H54 (cell line): Measurements from ENCODE around the gene RAD51B.

Experiments used
- DNase-seq: peaks from one replicate; pipeline ENCODE4 v3.0.0; 2011; ENCODE audit warnings: low spot score, mixed read lengths; ENCODE audit not compliant: insufficient read length
- FAIRE-seq: peaks from 3 replicates; lab custom pipeline; 2011; peaks lifted over from hg19 to GRCh38; lab: Jason Lieb, UNC
- POLR2A ChIP-seq: IDR thresholded peaks from 2 replicates; pipeline ENCODE4 v1.6.1; 2011; ENCODE audit warnings: low read depth, mild to moderate bottlenecking, low read length

The RAD51B gene

DNA sequence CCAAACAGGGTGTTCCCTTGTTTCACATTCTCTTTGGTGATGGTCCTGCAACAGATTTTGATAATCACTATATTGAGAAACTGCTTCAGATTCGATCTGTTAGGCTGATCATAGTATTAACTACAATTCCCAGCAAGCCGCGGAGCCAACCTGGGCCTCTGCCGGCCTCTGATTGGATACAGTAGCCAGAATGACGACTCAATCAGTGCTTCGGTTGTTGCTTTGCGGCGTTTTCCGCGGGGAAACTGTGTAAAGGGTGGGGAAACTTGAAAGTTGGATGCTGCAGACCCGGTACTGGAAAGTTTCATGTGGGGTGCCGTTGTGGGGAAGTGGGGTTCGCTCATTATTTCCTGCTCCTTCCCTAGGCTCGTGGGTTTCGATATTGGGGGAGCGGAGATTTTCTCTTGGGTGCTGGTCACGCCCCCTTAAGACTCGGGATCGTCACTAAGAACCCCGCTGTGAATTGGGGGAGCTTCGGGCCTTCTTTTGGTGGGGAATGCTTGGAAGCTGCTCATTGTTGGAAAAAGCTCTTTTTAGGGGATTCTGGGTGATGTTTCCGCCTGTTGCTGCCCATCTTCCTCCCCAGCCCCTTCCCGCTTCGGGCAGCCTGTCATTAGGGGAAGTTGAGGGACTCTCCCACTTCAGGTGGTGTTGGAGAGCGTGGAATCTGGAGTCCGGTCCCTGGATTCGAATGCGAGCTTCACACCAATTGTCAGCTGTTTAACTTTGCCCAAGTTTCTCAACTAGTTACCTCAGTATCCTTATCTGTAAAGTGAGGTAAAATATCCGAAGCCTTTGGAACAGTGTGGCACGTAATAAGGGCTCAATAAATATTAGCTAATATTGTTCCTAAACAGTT lies at the start of gene RAD51B:
TSS of gene RAD51B (plus strand) at position 217 of the 859 bp plus-strand sequence.
- TF ChIP-seq POLR2A: no peak
- DNase-seq (peak; percentile 57), FAIRE-seq (peak; percentile 82)

DNA sequence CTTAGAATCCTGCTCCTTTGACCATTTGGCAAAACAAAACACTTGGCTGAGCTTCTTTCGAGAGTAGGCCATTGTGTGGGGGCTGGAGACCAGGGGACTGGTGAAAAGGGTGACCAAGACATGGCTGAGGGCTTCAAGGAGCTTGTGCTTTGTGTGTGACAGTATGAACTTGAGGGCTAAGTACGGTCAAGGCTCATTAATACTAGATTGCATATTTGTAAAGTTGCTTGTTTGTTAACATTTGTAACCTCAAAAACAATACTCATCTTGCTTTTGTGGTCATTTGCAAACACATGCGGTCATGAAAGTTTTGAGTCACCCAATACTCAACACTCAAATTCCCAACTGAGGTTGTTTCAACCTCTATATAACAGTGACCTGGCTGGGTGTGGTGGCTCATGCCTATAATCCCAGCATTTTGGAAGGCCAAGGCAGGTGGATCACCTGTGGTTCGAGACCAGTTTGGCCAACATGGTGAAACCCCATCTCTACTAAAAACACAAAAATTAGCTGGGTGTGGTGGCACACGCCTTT lies 45.7 kb upstream of the RAD51B start:
- TF ChIP-seq POLR2A: no peak
- no peak for DNase-seq
- no peak for FAIRE-seq

DNA sequence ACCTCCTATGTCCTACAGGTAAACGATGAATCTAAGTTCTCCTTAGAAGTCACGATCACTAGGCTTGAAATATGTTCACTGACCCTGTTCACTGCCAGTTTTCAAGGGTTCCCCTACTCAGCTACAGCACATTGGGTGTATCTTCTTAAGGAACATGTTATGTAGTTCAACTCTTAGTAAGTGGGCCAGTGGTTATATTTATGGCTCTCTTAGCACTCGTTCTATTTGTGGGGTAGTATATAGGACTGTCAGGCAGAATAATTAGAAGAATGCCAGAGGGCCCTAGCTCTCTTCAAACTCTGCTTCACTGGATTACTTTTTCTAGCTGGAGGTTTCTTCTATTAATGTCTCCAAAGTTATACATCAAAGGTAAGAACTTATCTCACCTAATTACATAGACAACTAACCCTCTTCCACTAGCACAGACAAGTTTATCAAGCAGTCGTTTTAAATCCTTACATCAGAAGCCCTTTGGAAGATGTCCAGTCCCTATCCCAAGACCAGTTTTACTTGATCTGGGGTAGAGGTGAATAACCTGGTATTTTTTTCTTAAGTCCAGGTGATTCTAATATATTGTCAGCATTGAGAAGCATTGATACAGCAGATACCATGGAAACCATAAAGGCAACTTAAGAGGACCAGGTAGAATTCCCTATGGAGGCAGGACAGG lies 42.8 kb upstream of the RAD51B start:
- no peak for DNase-seq
- TF ChIP-seq POLR2A: no peak
- no peak for FAIRE-seq

DNA sequence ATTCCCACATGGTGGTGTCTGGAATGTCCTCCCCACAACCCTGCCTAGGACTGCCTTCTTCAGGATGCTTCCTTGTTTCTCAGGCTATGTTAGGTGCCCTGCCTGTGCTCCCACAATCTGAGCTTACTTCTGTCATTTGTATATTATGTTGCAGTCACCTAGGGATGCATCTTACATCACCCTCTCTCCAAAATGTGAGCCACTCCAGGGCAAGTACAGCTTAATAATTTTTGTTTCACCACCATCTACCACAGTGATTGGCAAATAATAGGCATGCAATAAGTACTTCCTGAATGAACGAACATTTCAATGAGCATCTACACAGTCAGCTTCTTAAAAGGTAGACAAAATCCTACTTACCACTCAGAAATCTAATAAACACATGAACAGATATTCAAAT lies 40.8 kb upstream of the RAD51B start:
- FAIRE-seq (no peak), DNase-seq (no peak)
- TF ChIP-seq POLR2A: no peak

DNA sequence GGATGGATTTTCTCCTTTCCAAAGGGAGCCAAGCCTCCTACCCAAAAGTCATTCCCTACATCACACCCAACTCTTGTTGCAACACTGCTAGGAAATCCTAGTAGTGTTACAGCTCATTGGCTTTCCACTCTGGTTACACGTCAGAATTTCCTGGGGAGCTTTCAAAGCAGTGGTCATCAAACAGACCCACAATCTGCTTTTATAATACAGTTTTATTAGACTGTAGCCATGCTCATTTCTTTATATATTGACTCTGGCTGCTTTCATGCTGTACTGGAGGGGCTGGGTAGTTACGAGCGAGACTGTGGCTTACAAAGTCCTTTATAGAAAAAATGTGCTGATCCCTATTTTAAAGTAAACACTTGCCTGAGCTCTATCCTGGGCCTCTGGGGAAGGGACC lies 37.5 kb upstream of the RAD51B start:
- TF ChIP-seq POLR2A: no peak
- DNase-seq (no peak), FAIRE-seq (no peak)

DNA sequence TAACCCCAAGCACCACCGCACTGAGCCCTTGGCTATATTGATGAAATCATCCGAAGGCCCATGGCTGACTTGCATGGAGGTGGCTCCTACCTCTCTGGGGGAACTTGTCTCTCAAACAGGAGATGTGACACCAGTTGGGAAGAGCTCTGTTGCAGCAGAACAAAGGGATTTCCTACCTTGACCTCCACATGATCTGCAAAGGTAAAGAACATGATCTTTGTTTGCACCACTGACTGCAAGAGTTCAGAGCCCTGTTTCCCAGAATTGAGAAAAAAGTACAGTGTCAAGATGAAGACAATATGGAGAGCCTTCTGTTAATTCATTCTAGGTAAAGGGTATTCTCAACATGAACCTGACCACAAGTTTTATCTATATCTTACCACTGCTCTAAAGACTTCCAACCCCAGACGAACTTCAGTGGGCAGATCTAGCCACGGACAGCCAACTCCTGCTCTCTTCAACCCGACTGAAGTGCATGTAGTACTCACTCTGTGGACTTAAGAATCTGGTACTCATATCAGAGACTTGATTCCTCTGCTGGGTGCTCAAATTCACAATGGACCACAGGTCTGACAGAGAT lies 35.2 kb upstream of the RAD51B start:
- FAIRE-seq: no peak
- no peak for TF ChIP-seq POLR2A

DNA sequence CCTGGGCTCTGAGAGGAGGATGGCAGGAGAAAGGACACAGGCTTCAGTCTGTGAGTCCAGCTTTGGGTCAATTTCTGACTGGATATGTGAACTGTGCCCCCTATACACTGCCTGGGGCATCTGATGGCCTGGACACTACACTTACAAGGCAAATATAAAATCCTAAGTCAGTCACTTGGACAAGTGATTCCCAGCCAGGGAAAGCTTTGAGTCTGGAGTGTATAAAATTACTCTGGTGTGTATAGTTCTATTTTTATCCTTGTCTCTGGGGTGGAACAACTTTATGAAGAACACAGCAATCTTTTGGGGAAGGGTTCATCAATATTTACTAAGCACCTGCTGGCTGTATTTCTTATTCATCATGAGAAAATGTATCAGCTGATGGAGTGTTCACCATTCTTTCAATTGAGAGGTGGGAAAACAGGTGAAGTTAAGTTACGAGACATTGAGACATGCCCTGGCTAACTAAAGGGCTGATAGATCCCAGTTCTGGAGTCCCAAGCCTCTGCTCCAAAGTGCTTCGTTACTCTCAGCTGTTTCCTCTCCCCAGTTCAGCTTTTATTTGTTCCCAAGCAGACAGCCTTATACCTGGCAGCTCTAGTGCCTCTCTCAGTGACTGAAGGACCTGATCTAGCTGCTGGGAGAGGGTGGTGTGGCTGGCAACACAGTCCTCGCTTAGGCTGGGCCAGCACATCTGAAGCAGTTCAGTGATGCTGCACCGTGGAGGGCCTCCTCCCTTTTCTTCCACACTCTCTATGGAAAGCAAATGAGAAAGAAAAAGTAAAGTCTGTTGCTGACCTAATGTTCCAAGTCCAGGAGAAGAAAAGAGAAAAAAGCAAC lies 34.1 kb upstream of the RAD51B start:
- DNase-seq: no peak
- no peak for FAIRE-seq

More for the DNA sequence above, 35.2 kb upstream of the RAD51B start:
- no peak for DNase-seq

DNA sequence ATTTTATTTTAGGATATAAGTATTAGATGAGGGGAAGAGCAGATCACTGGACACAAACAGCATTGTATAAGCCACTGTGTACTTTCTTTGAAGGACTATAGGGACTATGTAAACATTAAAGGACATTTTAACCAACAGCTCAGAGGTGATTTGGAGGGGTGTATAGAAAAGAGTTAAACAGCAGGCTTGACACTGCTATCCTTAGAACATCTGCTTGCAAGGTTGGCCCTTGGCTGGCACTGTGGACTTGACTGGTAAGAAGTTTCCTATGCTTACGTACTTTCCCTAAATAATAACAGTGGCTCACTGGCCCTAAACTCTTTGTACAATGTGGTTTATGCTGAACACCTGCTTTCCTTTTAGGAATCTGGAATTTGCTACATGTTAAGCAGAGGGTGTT lies 31.9 kb upstream of the RAD51B start:
- no peak for TF ChIP-seq POLR2A
- FAIRE-seq (no peak), DNase-seq (no peak)

More for the DNA sequence above, 34.1 kb upstream of the RAD51B start:
- no peak for TF ChIP-seq POLR2A

DNA sequence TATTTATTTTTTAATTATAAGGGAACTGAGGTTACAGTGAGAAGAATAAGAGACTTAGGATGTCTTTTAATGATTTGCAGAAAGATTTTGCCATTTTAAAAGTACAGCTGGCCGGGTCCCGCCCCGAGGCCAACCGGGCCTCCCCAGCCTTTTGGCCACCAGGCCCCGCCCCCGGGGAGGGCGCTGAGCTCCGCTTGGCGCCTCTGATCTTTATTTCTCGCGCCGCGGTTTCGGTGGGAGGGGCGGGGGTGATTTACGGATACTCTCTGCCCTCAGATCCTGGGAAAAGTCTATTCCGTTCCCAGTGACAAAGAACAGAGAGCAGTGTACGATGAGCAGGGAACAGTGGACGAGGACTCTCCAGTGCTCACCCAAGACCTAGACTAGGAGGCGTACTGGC lies 20.8 kb upstream of the RAD51B start:
- FAIRE-seq (no peak), DNase-seq (no peak)
- no peak for TF ChIP-seq POLR2A

DNA sequence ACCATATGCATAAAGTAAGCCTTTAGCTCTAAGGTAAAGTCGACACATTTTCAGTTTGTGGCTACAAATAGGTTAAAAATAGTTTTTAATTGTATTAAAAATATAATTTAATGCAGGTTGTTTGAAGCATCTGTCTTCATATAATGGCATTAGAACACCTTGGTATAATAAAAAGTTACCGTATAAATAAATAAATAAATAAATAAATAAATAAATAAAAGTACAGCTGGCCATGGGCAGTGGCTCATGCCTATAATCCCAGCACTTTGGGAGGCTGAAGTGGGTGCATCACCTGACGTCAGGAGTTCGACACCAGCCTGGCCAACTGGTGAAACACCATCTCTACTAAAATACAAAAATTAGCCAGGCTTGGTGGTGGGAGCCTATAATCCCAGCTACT lies 18.8 kb upstream of the RAD51B start:
- TF ChIP-seq POLR2A: no peak
- DNase-seq: no peak
- FAIRE-seq: no peak

DNA sequence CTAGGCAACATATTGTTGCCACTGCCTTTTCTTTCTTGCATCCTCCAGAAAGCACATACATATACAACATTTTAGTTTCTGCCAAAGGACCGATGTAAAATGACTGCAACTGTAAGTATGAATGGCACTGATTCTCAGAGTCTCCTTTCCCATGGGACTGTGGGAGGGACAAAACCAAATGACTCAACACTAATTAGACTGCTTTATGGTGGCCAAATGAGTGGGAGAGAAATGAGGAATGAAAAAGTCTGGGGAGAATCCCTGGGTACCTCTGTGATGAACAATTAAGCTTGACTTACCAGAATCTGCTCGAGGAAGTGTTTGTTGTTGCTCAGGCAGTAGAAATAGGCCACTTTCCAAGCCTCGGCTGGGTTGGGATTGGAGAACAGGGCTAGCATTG lies 13.3 kb upstream of the RAD51B start:
- FAIRE-seq (no peak), DNase-seq (no peak)
- TF ChIP-seq POLR2A: no peak

DNA sequence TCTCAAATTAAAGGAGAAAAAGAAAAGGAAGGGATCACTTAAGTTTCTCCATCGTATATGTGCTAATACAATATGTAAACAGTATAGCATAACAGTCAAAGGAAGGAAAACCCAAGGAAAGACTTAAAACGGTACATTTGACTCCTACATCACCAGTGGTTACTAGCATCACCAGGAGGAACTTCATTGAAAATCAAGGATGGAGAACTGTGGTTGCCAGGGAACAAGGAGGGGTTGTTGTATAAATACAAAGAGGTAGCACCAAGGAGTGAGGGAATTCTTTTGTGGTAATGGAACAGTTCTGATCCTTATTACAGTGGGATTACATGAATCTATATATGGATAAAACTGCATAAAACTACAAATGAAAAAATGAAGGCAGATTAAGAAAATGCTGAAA lies 4.8 kb upstream of the RAD51B start:
- TF ChIP-seq POLR2A: no peak
- FAIRE-seq: no peak
- no peak for DNase-seq

DNA sequence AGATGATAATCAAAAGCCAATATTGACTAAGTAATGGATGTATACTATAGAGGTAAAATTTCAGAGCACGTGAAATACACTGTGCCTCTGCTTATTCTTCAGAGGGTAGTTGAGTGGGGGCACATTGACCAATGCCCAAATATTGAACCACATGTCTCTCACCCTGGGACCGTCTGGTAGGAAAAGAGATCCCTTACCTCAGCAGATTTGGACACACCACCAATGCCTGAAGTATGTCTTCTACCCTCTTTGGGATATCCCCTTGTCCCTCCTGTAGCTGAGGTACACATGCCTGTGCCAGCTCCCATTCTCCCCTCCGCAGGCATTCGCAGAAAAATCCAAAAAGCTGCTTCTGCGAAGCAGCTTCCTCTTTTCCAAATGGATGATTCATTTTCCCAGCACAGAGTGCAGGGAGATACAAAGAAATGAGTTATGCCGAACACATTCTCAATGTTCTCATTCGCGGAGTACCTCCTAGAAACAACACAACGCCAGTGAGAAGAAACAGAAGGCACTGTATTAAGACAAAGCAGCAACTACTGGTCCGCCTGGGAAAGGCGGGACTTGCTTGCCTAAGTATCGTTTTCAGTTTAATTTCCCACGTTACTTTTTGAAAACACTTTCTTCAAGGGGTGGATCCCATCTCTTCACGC lies 3.9 kb upstream of the RAD51B start:
- FAIRE-seq: peak; percentile 11
- no peak for DNase-seq
- TF ChIP-seq POLR2A: no peak
